C4-2B (cell line): ENCODE results near the gene CARD14.

Experiments
- CTCF ChIP-seq: fragments of 450-650 bp; conservative IDR thresholded peaks from 2 replicates; pipeline ENCODE4 v1.5.1; 2017; ENCODE audit warnings: mild to moderate bottlenecking
- ZFX ChIP-seq: fragments of 450-650 bp; IDR thresholded peaks from 2 replicates; pipeline ENCODE4 v1.6.1; 2017

GRCh38 chr17:80187090-80187489 is 17.3 kb downstream of the CARD14 start:
- TF ChIP-seq CTCF: no peak
- no peak for TF ChIP-seq ZFX
